Activated CD4-positive, CD25-positive, alpha-beta regulatory T cell (primary cell): ENCODE data around the gene FGFBP1.
"Not testable (repeated sequence)": the region's sequence is repeated elsewhere in the genome, so short reads cannot be mapped to it uniquely, and the experiment has no call there.

Experiments
- DNase-seq, 4 experiments: peaks; one replicate each; lab custom pipeline; 2025; lab: John Stamatoyannopoulos, UW

Gene FGFBP1

DNA sequence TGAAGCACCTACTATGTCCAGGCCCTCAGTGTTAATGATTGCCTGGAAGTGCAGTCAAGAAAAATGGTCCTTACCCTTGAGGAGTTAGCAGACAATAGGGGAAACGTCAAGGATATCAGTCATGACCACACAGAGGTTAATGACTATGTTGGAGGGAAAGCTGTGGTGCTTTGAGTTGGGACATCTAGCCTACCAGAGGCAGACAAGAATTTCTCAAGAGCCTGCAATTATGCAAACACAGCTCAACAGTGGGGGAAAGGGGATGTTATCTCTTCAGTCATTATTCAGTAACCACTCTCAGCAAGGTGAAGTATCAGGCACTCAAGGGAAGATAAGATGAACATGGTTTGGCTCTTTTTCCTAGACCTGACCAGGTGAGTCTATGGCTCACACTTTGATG is 7.0 kb upstream of the FGFBP1 start:
- no peak for DNase-seq

- DNase-seq, result no peak
Measured at GRCh38 chr4:15944895-15945294, 6.4 kb upstream of the FGFBP1 start.

GRCh38 chr4:15942283-15942682 is 3.7 kb upstream of the FGFBP1 start:
- DNase-seq, result no peak

- DNase-seq, result no peak
Measured at GRCh38 chr4:15938182-15938581, 358 bp downstream of the FGFBP1 start.

DNA sequence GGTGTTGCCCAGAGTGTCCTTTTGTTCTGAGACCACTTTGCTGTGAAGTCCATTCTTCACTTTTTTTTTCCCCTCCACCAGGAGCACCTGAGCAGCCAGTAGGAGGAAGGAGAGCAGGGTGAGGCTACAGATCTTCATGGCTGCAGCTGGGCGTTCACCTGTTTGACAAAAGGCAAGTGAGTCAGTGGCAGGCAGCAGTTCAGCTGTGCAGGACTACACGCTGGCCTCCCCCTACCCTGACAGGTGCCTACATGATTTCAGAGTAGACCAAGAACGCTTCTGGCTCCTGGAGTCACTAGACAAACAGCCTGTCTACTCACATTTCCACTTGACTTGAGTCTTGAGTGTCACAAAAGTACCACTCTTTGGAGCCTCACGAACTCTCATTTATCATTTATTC is 2.0 kb downstream of the FGFBP1 start:
- no peak for DNase-seq

GRCh38 chr4:15935504-15936402 is 2.8 kb downstream of the FGFBP1 start:
- DNase-seq, result no peak

DNA sequence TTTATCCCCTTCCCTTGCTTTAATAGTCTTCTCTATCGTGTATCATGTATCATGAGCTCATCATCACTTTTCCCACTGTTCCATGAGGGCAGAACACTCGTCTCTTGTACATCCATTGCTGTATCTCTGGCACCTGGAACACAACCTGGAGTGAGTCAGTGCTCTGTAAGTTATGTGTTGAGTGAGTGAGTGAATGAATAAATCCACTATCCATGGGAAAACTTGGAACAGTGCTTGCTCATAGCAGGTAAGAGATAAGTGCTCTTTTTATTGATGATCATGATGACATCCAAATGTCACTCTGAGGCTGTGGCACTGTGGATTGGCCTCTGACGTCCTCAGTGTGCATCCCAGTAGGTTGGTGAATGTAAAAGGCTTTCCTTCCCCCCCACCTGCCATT is 4.3 kb downstream of the FGFBP1 start:
- no peak for DNase-seq

GRCh38 chr4:15931451-15932210 is 6.9 kb downstream of the FGFBP1 start:
- DNase-seq, result no peak

DNA sequence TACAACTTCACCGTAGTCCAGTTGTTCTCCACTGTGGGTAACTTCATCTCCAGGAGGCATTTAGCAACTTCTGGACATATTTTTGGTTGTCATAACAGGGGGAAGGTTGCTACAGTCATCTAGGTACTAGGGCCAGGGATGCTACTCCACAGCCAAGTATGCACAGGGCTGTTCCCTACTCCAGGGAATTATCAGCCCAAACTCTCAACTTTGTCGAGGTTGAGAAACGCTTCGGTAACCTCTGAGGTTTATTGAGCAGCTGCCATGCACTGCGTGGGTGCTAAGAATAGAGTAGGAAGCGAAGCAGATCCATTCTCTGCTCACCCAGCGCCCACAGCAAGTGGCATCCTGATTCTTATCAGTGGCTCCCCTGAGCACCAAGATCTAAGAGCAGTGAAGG is 8.2 kb downstream of the FGFBP1 start:
- DNase-seq, result no peak

DNA sequence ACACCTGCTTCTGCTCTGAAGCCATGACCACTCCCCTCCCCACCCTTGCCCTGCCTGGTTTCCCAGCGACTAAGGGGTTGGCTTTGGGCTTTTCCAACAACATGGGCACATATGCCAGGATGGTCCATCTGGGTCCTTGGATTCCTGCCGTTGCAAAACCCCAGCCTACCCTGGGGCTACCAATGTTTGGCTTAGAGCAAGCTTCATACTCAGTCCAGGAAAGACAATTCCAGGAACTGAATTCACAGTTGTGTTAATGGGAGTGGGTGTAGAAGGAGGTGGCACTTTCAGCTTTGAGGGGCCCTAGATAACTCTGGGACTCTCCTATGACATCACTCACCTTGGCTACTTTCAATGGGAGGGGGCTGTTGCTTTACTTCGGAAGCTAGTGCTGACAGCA is 9.0 kb downstream of the FGFBP1 start:
- no peak for DNase-seq

GRCh38 chr4:15928883-15929282 is 9.7 kb downstream of the FGFBP1 start:
- no peak for DNase-seq

GRCh38 chr4:15926486-15926885 is 12.1 kb downstream of the FGFBP1 start:
- DNase-seq, result no peak

- no peak for DNase-seq
Measured at GRCh38 chr4:15925830-15926229, 12.7 kb downstream of the FGFBP1 start.

GRCh38 chr4:15921592-15921932 is 17.0 kb downstream of the FGFBP1 start:
- DNase-seq, result no peak

DNA sequence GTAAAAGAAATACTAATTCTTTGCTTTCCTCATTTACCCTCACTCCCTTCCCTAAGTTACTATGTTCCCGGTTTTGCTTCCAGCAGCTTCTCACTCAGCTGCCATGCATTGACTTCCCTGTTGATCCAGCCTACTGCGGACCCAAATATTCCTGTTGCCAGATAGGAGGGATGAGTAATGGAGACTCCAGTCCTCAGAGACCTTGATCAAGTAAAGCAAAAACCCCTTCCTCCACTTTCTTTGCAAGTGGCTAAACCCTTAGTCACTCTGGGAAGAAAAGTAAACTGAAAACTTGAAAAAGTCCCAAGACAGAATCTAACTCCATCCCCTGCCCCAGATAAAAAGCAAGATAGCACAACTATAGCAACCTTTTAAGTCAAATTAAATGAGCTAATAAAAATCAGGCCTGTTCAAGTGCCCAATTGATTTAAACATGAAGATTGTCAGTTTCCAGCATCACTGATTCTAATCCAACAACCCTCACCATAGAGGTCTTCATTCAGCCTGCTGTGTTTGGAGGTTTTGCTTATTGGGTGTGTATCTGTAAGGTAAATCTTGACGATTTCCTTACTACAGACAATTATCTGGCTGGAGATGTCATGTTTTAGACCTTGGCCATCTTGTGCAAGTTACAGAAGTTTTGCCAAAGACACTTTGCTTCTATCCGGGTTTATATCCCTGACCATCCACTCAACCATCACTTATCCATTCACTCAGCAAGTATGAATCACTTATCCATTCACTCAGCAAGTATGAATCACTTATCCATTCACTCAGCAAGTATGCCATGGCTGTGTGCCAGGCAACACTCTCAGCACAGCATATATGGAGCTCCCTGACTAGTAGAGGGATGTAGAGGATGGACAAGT is 17.6 kb downstream of the FGFBP1 start:
- DNase-seq, result no peak

DNA sequence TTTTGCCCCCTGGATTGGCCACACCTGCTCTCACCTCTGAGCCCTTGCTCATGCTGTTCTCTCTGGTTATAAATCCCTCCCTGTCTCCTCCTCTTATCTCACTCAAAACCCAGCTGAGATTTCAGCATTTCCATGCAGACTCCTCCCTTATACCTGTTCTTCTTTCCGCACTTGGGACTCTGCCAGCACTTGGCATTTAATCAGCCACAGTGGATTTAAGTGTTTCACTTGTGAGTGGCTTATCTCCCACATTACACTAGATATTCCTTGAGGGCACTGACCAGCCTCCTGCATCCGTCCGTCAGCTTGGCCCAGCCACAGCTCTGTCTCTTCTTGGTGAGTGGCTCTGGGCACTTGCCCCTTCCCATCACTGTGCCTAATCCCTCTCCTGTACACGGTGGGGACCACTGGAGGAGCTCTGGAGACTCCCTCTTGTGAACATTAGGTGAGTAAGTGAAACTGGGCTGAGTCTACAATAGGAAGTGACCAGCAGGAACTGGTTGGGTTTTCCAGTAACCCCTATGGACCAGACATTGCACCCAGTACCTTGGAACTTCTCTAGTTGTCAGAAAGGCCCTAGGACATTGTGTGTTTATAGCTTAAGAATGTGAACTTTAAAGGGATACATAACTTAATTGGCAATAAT is 19.9 kb downstream of the FGFBP1 start:
- no peak for DNase-seq

GRCh38 chr4:15917297-15917696 is 21.2 kb downstream of the FGFBP1 start:
- DNase-seq, result no peak

- DNase-seq, result not testable (repeated sequence)
Measured at GRCh38 chr4:15916358-15916757, 22.2 kb downstream of the FGFBP1 start.

GRCh38 chr4:15914736-15915135 is 23.8 kb downstream of the FGFBP1 start:
- no peak for DNase-seq

DNA sequence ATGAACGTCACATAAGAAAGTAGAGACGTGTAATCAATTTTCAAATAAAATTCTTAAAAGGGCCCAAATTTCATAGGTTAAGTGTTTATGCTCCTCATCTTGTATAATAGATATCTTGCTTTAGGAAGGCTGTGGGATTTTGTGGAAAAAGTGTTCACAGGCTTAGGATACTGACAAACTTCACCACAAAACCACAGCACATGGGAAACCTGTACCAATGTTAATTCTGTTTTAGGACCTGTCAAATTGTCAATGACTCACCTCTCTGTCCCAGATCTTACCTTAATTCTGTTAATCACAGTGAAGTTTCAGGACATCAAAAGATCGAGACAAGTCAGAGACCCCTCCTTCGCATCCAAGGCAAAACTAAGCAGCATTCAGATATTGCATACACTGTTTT is 24.2 kb downstream of the FGFBP1 start:
- no peak for DNase-seq

- DNase-seq, result no peak
Measured at GRCh38 chr4:15913631-15913970, 24.9 kb downstream of the FGFBP1 start.
